ENCODE measurements around the gene MIS12.

The MIS12 gene

GRCh38 chr17:5467416-5467815 is 18.9 kb upstream of the MIS12 start:
- no peak overlapping the region for H3K27ac ChIP-seq (ENCODE audit: low read depth, low read length)
- peaks cover 0 to 10% (median 6%) of the 10 kb centered on the region in 5 donors for H3K36me3 ChIP-seq (ENCODE audit: control insufficient read depth in 5 of 5, insufficient read depth in 5 of 5, low read length in 5 of 5)
- peak overlapping the region; percentile 76 to 92 (median 88) for H3K9ac ChIP-seq (ENCODE audit: low read length in 5 of 5)
- peaks cover 4 to 27% (median 21%) of the 10 kb centered on the region in 5 donors for H3K4me1 ChIP-seq (ENCODE audit: control insufficient read depth in 5 of 5, insufficient read depth in 5 of 5, low read length in 5 of 5)
- H3K9me3 ChIP-seq (ENCODE audit: control insufficient read depth in 5 of 5, low read length in 5 of 5), result no peaks in the 10 kb centered on the region
- H3K4me3 ChIP-seq (ENCODE audit: low read depth in 1 of 5, low read length in 5 of 5), result peak overlapping the region; percentile 86 to 95 (median 90)
- H3K27me3 ChIP-seq (ENCODE audit: control insufficient read depth in 5 of 5, insufficient read depth in 4 of 5, low read length in 5 of 5), result no peaks in the 10 kb centered on the region

- Histone ChIP-seq H3K27ac (ENCODE audit: low read depth, low read length) (peak overlapping the region; percentile 48), H3K4me3 (ENCODE audit: low read depth in 1 of 5, low read length in 5 of 5) (peak overlapping the region; percentile 86 to 95 (median 90)), H3K27me3 (ENCODE audit: control insufficient read depth in 5 of 5, insufficient read depth in 4 of 5, low read length in 5 of 5) (no peaks in the 10 kb centered on the region), H3K9me3 (ENCODE audit: control insufficient read depth in 5 of 5, low read length in 5 of 5) (no peaks in the 10 kb centered on the region), H3K36me3 (ENCODE audit: control insufficient read depth in 5 of 5, insufficient read depth in 5 of 5, low read length in 5 of 5) (peaks cover 2 to 15% (median 10%) of the 10 kb centered on the region in 5 donors), H3K9ac (ENCODE audit: low read length in 5 of 5) (peak overlapping the region; percentile 76 to 92 (median 88)), H3K4me1 (ENCODE audit: control insufficient read depth in 5 of 5, insufficient read depth in 5 of 5, low read length in 5 of 5) (peaks cover 4 to 27% (median 21%) of the 10 kb centered on the region in 5 donors)
These were observed 18.3 kb upstream of the MIS12 start for GRCh38 chr17:5468075-5468473.

GRCh38 chr17:5472511-5472910 is 13.9 kb upstream of the MIS12 start:
- no peaks in the 10 kb centered on the region for H3K9me3 ChIP-seq (ENCODE audit: control insufficient read depth in 5 of 5, low read length in 5 of 5)
- no peak overlapping the region for H3K9ac ChIP-seq (ENCODE audit: low read length in 5 of 5)
- no peak overlapping the region for H3K27ac ChIP-seq (ENCODE audit: low read depth, low read length)
- H3K4me1 ChIP-seq (ENCODE audit: control insufficient read depth in 5 of 5, insufficient read depth in 5 of 5, low read length in 5 of 5), result peaks cover 4 to 17% (median 16%) of the 10 kb centered on the region in 5 donors
- H3K27me3 ChIP-seq (ENCODE audit: control insufficient read depth in 5 of 5, insufficient read depth in 4 of 5, low read length in 5 of 5), result no peaks in the 10 kb centered on the region
- peaks cover 24 to 49% (median 40%) of the 10 kb centered on the region in 5 donors for H3K36me3 ChIP-seq (ENCODE audit: control insufficient read depth in 5 of 5, insufficient read depth in 5 of 5, low read length in 5 of 5)
- H3K4me3 ChIP-seq (ENCODE audit: low read depth in 1 of 5, low read length in 5 of 5), result no peak overlapping the region

- H3K4me1 ChIP-seq (ENCODE audit: control insufficient read depth in 5 of 5, insufficient read depth in 5 of 5, low read length in 5 of 5), result peaks cover 0 to 7% (median 5%) of the 10 kb centered on the region in 5 donors
- H3K36me3 ChIP-seq (ENCODE audit: control insufficient read depth in 5 of 5, insufficient read depth in 5 of 5, low read length in 5 of 5), result peaks cover 34 to 63% (median 53%) of the 10 kb centered on the region in 5 donors
- no peak overlapping the region for H3K9ac ChIP-seq (ENCODE audit: low read length in 5 of 5)
- no peak overlapping the region for H3K27ac ChIP-seq (ENCODE audit: low read depth, low read length)
- no peak overlapping the region for H3K4me3 ChIP-seq (ENCODE audit: low read depth in 1 of 5, low read length in 5 of 5)
- H3K9me3 ChIP-seq (ENCODE audit: control insufficient read depth in 5 of 5, low read length in 5 of 5), result no peaks in the 10 kb centered on the region
- H3K27me3 ChIP-seq (ENCODE audit: control insufficient read depth in 5 of 5, insufficient read depth in 4 of 5, low read length in 5 of 5), result no peaks in the 10 kb centered on the region
These were observed 12.5 kb upstream of the MIS12 start for GRCh38 chr17:5473906-5474305.

GRCh38 chr17:5478992-5479391 is 7.4 kb upstream of the MIS12 start:
- no peak overlapping the region for H3K9ac ChIP-seq (ENCODE audit: low read length in 5 of 5)
- H3K27me3 ChIP-seq (ENCODE audit: control insufficient read depth in 5 of 5, insufficient read depth in 4 of 5, low read length in 5 of 5), result no peaks in the 10 kb centered on the region
- H3K4me1 ChIP-seq (ENCODE audit: control insufficient read depth in 5 of 5, insufficient read depth in 5 of 5, low read length in 5 of 5), result no peaks in the 10 kb centered on the region
- H3K4me3 ChIP-seq (ENCODE audit: low read depth in 1 of 5, low read length in 5 of 5), result no peak overlapping the region
- no peak overlapping the region for H3K27ac ChIP-seq (ENCODE audit: low read depth, low read length)
- peaks cover 64 to 84% (median 75%) of the 10 kb centered on the region in 5 donors for H3K36me3 ChIP-seq (ENCODE audit: control insufficient read depth in 5 of 5, insufficient read depth in 5 of 5, low read length in 5 of 5)
- no peaks in the 10 kb centered on the region for H3K9me3 ChIP-seq (ENCODE audit: control insufficient read depth in 5 of 5, low read length in 5 of 5)

GRCh38 chr17:5480962-5481361 is 5.4 kb upstream of the MIS12 start:
- no peak overlapping the region for H3K9ac ChIP-seq (ENCODE audit: low read length in 5 of 5)
- H3K4me1 ChIP-seq (ENCODE audit: control insufficient read depth in 5 of 5, insufficient read depth in 5 of 5, low read length in 5 of 5), result peaks cover 0 to 16% (median 12%) of the 10 kb centered on the region in 5 donors
- H3K4me3 ChIP-seq (ENCODE audit: low read depth in 1 of 5, low read length in 5 of 5), result no peak overlapping the region
- no peaks in the 10 kb centered on the region for H3K27me3 ChIP-seq (ENCODE audit: control insufficient read depth in 5 of 5, insufficient read depth in 4 of 5, low read length in 5 of 5)
- no peaks in the 10 kb centered on the region for H3K9me3 ChIP-seq (ENCODE audit: control insufficient read depth in 5 of 5, low read length in 5 of 5)
- H3K36me3 ChIP-seq (ENCODE audit: control insufficient read depth in 5 of 5, insufficient read depth in 5 of 5, low read length in 5 of 5), result peaks cover 57 to 74% (median 68%) of the 10 kb centered on the region in 5 donors
- no peak overlapping the region for H3K27ac ChIP-seq (ENCODE audit: low read depth, low read length)

GRCh38 chr17:5481451-5481850 is 4.9 kb upstream of the MIS12 start:
- H3K9me3 ChIP-seq (ENCODE audit: control insufficient read depth in 5 of 5, low read length in 5 of 5), result no peaks in the 10 kb centered on the region
- H3K27me3 ChIP-seq (ENCODE audit: control insufficient read depth in 5 of 5, insufficient read depth in 4 of 5, low read length in 5 of 5), result no peaks in the 10 kb centered on the region
- no peak overlapping the region for H3K27ac ChIP-seq (ENCODE audit: low read depth, low read length)
- peaks cover 0 to 16% (median 12%) of the 10 kb centered on the region in 5 donors for H3K4me1 ChIP-seq (ENCODE audit: control insufficient read depth in 5 of 5, insufficient read depth in 5 of 5, low read length in 5 of 5)
- no peak overlapping the region for H3K4me3 ChIP-seq (ENCODE audit: low read depth in 1 of 5, low read length in 5 of 5)
- peaks cover 56 to 74% (median 66%) of the 10 kb centered on the region in 5 donors for H3K36me3 ChIP-seq (ENCODE audit: control insufficient read depth in 5 of 5, insufficient read depth in 5 of 5, low read length in 5 of 5)
- no peak overlapping the region for H3K9ac ChIP-seq (ENCODE audit: low read length in 5 of 5)

GRCh38 chr17:5485270-5486205 is 828 bp upstream of the MIS12 start, which contains the start of gene DERL2:
Gene DERL2, minus strand, starts transcription at chr17:5486178. Its CDS starts 17 bp downstream, at chr17:5486161.
- Histone ChIP-seq H3K9me3 (ENCODE audit: control insufficient read depth in 5 of 5, low read length in 5 of 5) (no peaks in the 10 kb centered on the region), H3K9ac (ENCODE audit: low read length in 5 of 5) (peak within 1 kb of the TSS; percentile 76 to 96 (median 95)), H3K4me1 (ENCODE audit: control insufficient read depth in 5 of 5, insufficient read depth in 5 of 5, low read length in 5 of 5) (peaks cover 3 to 28% (median 25%) of the 10 kb centered on the region in 5 donors), H3K27me3 (ENCODE audit: control insufficient read depth in 5 of 5, insufficient read depth in 4 of 5, low read length in 5 of 5) (no peaks in the 10 kb centered on the region), H3K27ac (ENCODE audit: low read depth, low read length) (peak within 1 kb of the TSS; percentile 96), H3K36me3 (ENCODE audit: control insufficient read depth in 5 of 5, insufficient read depth in 5 of 5, low read length in 5 of 5) (peaks cover 36 to 53% (median 44%) of the 10 kb centered on the region in 5 donors), H3K4me3 (ENCODE audit: low read depth in 1 of 5, low read length in 5 of 5) (peak within 1 kb of the TSS; percentile 90 to 99 (median 96))

GRCh38 chr17:5488752-5489151 is 2.4 kb downstream of the MIS12 start:
- Histone ChIP-seq H3K27ac (ENCODE audit: low read depth, low read length) (no peak overlapping the region), H3K9ac (ENCODE audit: low read length in 5 of 5) (no peak overlapping the region), H3K27me3 (ENCODE audit: control insufficient read depth in 5 of 5, insufficient read depth in 4 of 5, low read length in 5 of 5) (no peaks in the 10 kb centered on the region), H3K9me3 (ENCODE audit: control insufficient read depth in 5 of 5, low read length in 5 of 5) (no peaks in the 10 kb centered on the region), H3K4me3 (ENCODE audit: low read depth in 1 of 5, low read length in 5 of 5) (no peak overlapping the region), H3K36me3 (ENCODE audit: control insufficient read depth in 5 of 5, insufficient read depth in 5 of 5, low read length in 5 of 5) (peaks cover 17 to 27% (median 20%) of the 10 kb centered on the region in 5 donors), H3K4me1 (ENCODE audit: control insufficient read depth in 5 of 5, insufficient read depth in 5 of 5, low read length in 5 of 5) (peaks cover 3 to 28% (median 25%) of the 10 kb centered on the region in 5 donors)

GRCh38 chr17:5492970-5493369 is 6.6 kb downstream of the MIS12 start:
- no peaks in the 10 kb centered on the region for H3K9me3 ChIP-seq (ENCODE audit: control insufficient read depth in 5 of 5, low read length in 5 of 5)
- no peak overlapping the region for H3K4me3 ChIP-seq (ENCODE audit: low read depth in 1 of 5, low read length in 5 of 5)
- peaks cover 13 to 22% (median 14%) of the 10 kb centered on the region in 5 donors for H3K36me3 ChIP-seq (ENCODE audit: control insufficient read depth in 5 of 5, insufficient read depth in 5 of 5, low read length in 5 of 5)
- H3K27ac ChIP-seq (ENCODE audit: low read depth, low read length), result no peak overlapping the region
- H3K27me3 ChIP-seq (ENCODE audit: control insufficient read depth in 5 of 5, insufficient read depth in 4 of 5, low read length in 5 of 5), result no peaks in the 10 kb centered on the region
- no peak overlapping the region for H3K9ac ChIP-seq (ENCODE audit: low read length in 5 of 5)
- H3K4me1 ChIP-seq (ENCODE audit: control insufficient read depth in 5 of 5, insufficient read depth in 5 of 5, low read length in 5 of 5), result peaks cover 0 to under 1% (median 0%) of the 10 kb centered on the region in 5 donors
